Measurements from ENCODE around the gene TBC1D3.
"Not testable (repeated sequence)": the region's sequence is repeated elsewhere in the genome, so short reads cannot be mapped to it uniquely, and the experiment has no call there.

Gene TBC1D3

GRCh38 chr17:38192455-38192854, at the start of gene TBC1D3:
Gene TBC1D3, minus strand, starts transcription at chr17:38192555. Its CDS starts 1,526 bp downstream, at chr17:38191029.
- not testable (repeated sequence) for H3K9ac ChIP-seq (ENCODE audit: low read depth, low read length); H3K27me3 ChIP-seq (ENCODE audit: insufficient read depth, low read length); H3K4me3 ChIP-seq (ENCODE audit: low read length); H3K36me3 ChIP-seq (ENCODE audit: insufficient read depth, low read depth, low read length); H3K27ac ChIP-seq (ENCODE audit: low read length); H3K4me1 ChIP-seq (ENCODE audit: insufficient read depth, low read length); H3K9me3 ChIP-seq (ENCODE audit: insufficient read depth, low read depth, low read length)

GRCh38 chr17:38232790-38233189, 40.4 kb upstream of the TBC1D3 start:
- not testable (repeated sequence) for H3K9me3 ChIP-seq (ENCODE audit: insufficient read depth, low read depth, low read length); H3K27ac ChIP-seq (ENCODE audit: low read length); H3K4me1 ChIP-seq (ENCODE audit: insufficient read depth, low read length); H3K27me3 ChIP-seq (ENCODE audit: insufficient read depth, low read length); H3K9ac ChIP-seq (ENCODE audit: low read depth, low read length); H3K4me3 ChIP-seq (ENCODE audit: low read length); H3K36me3 ChIP-seq (ENCODE audit: insufficient read depth, low read depth, low read length)

GRCh38 chr17:38225844-38226495, 33.6 kb upstream of the TBC1D3 start:
- H3K9me3 ChIP-seq (ENCODE audit: insufficient read depth, low read depth, low read length); H3K27me3 ChIP-seq (ENCODE audit: insufficient read depth, low read length); H3K27ac ChIP-seq (ENCODE audit: low read length); H3K4me3 ChIP-seq (ENCODE audit: low read length); H3K36me3 ChIP-seq (ENCODE audit: insufficient read depth, low read depth, low read length); H3K4me1 ChIP-seq (ENCODE audit: insufficient read depth, low read length); H3K9ac ChIP-seq (ENCODE audit: low read depth, low read length): not testable (repeated sequence)

GRCh38 chr17:38220867-38221266, 28.5 kb upstream of the TBC1D3 start:
- not testable (repeated sequence) for H3K36me3 ChIP-seq (ENCODE audit: insufficient read depth, low read depth, low read length); H3K4me3 ChIP-seq (ENCODE audit: low read length); H3K9me3 ChIP-seq (ENCODE audit: insufficient read depth, low read depth, low read length); H3K9ac ChIP-seq (ENCODE audit: low read depth, low read length); H3K27ac ChIP-seq (ENCODE audit: low read length); H3K27me3 ChIP-seq (ENCODE audit: insufficient read depth, low read length); H3K4me1 ChIP-seq (ENCODE audit: insufficient read depth, low read length)

- H3K9ac ChIP-seq (ENCODE audit: low read depth, low read length); H3K27me3 ChIP-seq (ENCODE audit: insufficient read depth, low read length); H3K9me3 ChIP-seq (ENCODE audit: insufficient read depth, low read depth, low read length); H3K36me3 ChIP-seq (ENCODE audit: insufficient read depth, low read depth, low read length); H3K27ac ChIP-seq (ENCODE audit: low read length); H3K4me1 ChIP-seq (ENCODE audit: insufficient read depth, low read length); H3K4me3 ChIP-seq (ENCODE audit: low read length): not testable (repeated sequence)
These were observed 7.9 kb upstream of the TBC1D3 start for GRCh38 chr17:38200271-38200670.

- H3K9ac ChIP-seq (ENCODE audit: low read depth, low read length); H3K4me1 ChIP-seq (ENCODE audit: insufficient read depth, low read length); H3K36me3 ChIP-seq (ENCODE audit: insufficient read depth, low read depth, low read length): not testable (repeated sequence)
These were observed 57.5 kb downstream of the TBC1D3 start for GRCh38 chr17:38134860-38135259.

More at GRCh38 chr17:38134860-38135259, 57.5 kb downstream of the TBC1D3 start:
- not testable (repeated sequence) for H3K9me3 ChIP-seq (ENCODE audit: insufficient read depth, low read depth, low read length); H3K27me3 ChIP-seq (ENCODE audit: insufficient read depth, low read length); H3K27ac ChIP-seq (ENCODE audit: low read length); H3K4me3 ChIP-seq (ENCODE audit: low read length)

Measured in iPS-20b (cell line).